AG20443 (cell line): Measurements from ENCODE around the gene PEX3.
A peak's percentile ranks its signal among the peaks of the same experiment; 100 is the strongest.
"Not testable (repeated sequence)": the region's sequence is repeated elsewhere in the genome, so short reads cannot be mapped to it uniquely, and the experiment has no call there.

Experiments
- DNase-seq: peaks from one replicate; pipeline ENCODE4 v3.0.0; 2012; ENCODE audit warnings: low spot score, mixed read lengths

PEX3 gene

DNA sequence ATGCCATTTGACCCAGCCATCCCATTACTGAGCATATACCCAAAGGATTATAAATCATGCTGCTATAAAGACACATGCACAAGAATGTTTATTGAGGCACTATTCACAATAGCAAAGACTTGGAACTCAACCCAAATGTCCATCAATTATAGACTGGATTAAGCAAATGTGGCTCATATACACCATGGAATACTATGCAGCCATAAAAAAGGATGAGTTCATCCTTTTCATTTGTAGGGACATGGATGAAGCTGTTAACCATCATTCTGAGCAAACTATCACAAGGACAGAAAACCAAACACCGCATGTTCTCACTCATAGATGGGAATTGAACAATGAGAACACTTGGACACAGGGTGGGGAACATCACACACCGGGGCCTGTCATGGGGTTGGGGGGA lies 2.7 kb upstream of the PEX3 start:
- DNase-seq: not testable (repeated sequence)

DNA sequence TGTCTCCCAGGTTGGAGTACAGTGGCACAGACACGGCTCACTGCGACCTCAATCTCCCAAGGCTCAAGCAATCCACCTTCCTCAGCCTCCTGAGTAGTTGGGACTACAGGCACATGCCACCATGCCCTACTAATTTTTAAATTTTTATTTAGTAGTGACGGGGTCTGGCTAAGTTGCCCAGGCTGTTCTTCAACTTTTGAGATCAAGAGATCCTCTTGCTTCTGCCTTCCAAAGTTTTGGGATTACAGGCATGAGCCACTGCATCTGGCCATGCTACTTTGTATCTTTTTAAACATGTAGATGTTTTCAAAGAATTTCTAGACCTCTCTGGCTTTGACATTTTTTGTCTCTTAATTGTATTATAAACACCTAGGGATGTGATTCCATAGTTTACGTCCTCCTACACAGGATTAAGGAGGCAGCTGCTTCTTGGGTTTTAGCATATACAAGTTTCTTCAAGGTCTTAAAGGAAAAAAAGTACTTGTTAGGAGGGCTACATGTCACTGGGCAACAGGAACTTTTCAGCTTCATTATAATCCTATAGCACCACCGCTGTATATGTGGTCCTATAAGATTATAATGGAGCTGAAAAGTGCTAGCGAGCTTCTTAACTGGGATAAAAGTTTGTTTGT lies 1.4 kb upstream of the PEX3 start:
- DNase-seq: no peak

DNA sequence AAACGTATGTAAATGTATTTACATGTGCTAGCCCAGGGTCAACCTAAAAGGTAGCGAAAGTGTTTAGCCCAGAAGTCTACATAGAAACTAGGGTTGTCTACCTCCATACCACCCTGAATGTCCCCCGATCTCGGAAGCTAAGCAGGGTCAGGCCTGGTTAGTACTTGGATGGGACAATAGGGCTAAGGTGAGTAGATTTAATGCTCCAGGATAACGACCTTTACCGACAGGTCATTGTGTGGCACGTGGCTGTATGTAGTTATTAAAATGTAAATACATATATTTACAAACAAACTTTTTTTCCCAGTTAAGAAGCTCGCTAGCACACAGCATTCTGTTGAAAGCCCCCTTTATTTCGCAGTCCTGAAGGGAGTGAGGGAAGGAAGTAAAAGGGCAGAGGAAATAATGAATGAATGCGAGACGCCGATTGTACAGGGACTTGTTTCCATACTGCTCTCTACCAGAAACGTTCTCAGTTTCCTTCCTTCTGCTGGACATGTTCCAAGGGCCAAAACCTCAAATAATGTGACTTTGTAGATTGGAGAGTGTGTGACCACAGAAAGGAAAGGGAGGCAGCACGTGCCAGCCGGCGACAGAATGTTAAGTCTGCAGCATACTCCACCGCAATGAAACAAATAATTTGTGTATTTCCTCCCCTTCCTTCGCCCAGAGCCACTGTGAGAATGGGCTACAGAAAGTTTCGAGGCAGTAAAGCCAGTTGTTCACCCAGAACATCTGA lies 722 bp upstream of the PEX3 start:
- peak; percentile 14 for DNase-seq

DNA sequence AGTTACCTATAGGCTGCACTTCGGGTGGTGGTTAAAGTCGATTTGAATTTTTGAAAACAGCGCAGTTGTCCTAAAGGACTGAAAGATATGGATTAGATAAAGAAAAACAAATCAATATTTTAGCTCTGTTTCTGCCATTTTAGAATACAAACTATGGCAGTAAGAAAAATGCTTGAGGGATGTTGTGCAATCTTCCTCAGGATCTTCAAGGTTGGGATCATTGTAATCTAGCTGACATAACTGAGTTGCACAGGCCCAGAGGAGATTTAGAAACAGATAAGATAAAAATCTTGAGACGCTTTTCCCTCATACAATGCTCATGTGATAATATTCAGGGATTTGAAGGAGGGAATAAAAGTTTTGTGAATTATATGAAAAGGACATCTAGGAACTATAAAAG lies 926 bp downstream of the PEX3 start:
- no peak for DNase-seq

DNA sequence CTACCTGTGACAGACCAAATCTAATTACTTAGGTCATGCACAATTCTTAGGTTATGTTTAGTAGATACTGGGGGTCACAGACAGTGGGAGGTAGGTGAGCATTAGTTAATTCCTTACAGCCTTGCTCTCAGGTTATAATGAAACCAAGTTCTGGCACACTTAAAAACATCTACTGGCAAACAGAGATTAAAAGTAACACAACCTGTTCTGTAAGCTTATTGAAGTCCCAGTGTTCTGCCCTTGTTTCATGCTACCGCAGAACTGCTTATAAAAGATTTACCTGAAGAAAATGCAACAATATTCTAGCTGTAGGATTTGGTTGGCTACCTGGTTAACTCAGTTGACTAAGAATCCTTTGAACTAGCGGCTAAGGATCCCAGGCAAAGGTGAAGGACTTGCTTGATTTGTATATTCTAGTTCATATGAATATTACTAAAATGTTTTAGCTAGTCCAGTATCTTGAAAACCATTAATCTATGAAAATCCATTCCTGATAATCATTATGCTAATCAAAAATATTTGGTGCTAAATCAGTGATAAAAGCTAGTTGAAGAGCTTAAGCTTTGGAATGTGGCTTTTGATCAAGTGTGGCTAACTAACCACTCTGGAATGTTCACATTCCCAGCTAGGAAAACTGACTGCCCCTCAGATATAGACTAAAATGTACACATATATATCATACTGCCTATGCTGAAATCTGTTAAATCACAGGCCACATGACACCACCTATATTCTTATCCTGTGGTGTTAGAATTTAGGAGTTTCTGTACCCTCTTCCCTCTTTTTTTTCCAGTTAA lies 7.2 kb downstream of the PEX3 start:
- peak; percentile 10 for DNase-seq

DNA sequence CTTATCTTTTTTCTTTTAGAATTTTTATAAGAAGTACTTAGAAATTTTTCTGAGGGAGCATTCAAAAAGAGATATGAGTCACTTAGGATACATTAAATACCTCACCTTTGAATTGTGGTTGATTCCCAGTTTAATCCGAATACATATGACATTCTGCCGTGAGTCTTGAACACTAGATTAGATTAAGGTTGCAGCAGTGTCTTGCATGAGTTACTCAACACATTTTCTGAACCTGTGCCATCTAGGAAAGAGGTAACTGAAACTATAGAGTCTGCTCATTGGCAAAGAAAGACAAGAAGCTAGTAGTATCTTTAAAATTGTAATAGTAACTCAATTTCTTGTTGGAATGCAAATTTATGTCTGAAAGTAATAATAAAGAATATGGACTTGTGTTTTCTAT lies 14.9 kb downstream of the PEX3 start:
- no peak for DNase-seq

DNA sequence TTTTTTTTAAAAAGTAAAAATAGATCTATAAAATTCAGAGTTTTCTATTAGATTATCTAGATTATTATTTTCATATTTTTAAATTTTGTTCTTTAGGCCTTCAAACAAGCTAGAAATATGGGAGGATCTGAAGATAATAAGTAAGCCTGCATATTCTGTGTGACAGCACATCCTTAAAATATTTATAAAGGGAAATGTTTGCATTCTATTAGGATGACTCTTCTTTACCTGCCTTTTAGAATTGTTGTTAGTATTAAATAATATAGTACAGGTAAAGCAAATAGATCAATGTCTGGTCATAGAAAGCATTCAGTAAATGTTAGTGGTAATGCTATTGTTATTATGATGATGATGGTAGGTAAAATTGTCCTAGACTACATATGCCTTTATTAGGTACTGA lies 17.4 kb downstream of the PEX3 start:
- no peak for DNase-seq

DNA sequence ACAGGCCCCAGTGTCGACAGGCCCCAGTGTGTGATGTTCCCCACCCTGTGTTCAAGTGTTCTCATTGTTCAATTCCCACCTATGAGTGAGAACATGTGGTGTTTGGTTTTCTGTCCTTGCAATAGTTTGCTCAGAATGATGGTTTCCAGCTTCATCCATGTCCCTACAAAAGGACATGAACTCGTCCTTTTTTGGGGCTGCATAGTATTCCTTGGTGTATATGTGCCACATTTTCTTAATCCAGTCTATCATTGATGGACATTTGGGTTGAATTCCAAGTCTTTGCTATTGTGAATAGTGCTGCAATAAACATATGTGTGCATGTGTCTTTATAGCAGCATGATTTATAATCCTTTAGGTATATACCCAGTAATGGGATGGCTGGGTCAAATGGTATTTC lies 18.2 kb downstream of the PEX3 start:
- not testable (repeated sequence) for DNase-seq

DNA sequence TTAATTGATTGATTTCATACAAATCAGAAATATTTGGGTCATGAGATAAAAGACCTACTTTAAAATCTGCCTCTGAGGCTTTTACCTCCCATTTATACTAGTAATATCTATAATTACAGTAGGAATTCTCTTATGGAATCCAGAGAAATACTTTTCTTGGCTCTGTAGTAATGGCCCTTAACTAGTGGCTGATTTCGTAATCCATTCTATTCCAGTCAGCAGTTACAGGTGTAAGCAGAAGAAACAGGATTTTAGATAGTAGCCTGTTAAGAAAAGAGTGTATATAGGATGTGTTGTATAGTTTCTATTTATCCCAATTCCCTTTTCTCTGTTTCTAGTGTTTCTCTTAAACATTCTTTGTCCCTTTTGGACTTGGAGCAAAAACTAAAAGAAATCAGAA lies 21.2 kb downstream of the PEX3 start:
- no peak for DNase-seq

DNA sequence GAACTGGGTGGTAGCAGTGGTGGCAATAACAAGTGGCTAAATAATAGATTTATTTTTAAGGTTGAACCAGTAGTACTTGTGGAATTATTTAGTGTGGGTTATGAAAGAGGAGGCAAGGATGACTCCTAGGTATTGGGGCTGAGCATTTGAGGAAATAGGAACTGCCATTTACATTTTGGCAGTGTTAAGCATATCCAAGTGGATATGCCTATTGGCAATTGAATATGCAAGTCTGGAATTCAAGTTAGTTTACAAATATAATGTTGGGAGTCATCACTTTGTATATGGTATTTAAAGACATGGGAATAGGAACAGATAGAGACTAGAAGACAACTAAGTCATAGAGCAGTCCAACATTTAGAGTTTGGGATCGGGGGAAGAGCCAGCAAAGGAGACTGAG lies 25.9 kb downstream of the PEX3 start:
- no peak for DNase-seq

DNA sequence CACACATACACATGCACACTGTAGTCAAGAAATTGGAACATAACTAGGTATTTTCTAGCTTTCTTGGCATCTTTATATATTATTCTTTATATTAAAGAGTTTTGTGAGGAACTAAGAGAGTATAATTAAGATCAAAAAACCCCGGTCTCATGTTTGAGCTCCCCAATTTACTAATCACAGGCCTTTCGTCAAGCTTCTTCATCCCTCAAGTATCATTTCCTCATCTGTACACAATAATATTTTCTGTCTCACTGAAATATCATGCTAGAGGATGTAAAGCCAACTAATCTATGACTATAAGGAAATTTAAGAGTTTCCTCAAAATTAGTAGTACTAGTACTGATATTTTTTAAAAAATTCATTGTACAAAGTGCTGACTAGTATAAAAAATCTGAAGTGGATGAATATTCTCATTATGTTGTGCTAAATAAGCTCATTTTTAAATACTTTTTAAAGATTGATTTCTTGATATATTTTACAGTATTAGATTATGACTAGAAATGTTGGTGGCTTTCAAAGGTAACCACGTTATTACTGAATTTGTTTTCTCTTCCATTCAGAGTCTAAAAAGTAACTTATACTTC lies 28.0 kb downstream of the PEX3 start:
- no peak for DNase-seq

DNA sequence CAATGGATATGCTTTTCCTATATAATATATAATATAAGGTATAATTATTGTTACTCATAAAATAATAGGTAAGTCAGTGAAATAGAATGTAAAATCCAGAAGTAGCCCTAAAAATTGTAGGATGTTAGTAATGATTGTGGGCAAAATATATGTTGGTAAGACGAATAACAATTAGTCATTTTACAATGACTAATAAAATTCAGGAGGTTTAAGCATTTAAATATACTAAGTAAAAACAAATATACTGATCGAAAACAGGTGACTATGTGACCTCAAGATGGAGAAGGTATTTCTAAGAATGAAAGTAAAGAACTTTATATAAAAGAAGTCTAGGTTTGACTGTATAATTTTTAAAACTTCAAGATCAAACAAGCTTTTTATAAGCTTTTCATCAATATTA lies 32.0 kb downstream of the PEX3 start:
- DNase-seq: no peak

DNA sequence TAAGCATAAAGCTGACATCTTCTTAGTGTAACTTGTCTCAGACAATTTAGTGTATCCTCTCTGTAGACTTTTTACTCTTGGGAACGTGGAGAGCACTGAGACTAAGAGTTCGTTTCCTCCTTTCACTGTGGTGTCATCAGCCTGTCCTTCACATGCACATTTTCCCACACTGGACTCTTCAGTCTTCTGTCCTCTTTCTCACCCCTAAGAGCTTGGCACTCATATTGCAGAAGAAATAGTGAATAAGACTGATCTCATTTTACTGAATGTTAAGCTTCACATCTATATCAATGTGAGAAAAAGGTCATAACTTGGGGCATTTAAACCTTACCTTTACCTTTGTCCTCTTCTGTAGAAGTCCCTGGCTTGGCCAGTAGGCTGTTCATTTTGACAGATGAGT lies 35.4 kb downstream of the PEX3 start:
- DNase-seq: no peak

DNA sequence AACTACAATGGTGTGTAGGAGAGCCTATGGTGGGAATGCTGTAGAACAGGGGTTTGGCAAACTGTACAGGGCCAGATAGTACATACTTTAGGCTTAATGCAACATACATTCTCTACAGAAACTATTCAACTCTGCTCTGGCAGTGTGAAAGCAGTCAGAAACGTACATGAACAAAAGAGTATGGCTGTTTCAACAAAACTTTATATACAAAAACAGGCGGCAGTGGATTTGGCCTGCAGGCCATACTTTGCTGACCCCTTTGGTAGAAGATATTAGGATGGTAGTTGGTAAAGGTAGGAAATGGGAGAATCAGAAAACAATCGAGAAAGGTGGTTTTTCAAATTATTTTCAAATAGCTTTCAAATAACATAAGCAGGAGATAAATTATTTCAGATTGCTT lies 36.1 kb downstream of the PEX3 start:
- no peak for DNase-seq

DNA sequence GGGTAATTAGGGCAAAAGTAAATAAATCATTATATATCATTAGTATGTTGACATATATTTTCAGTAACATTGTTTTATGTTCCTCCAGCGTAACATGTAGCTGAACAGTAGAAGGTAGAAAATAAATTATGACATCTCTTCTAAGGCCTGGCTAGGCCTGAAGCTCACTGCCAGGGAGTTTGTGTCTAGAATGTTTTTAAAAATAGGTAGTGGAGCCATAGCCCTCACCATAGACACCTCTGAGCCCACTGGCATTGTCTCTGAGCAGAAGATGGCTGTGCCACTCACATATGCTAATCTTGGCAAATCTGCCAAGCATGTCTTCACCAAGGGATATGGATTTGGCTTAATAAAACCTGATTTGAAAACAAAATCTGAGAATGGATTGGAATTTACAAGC lies 39.6 kb downstream of the PEX3 start:
- DNase-seq: no peak

DNA sequence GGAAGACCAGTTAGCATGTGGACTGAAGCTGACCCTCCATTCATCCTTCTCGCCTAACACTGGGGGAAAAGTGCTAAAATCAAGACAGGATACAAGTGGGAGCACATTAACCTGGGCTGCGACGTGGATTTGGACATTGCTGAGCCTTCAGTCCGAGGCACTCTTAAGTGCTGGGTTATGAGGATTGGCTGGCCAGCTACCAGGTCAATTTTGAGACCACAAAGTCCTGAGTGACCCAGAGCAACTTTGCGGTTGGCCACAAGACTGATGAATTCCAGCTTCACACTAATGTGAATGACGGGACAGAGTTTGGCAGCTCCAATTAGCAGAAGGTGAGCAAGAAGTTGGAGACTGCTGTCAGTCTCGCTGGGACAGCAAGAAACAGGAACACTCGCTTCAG lies 40.2 kb downstream of the PEX3 start:
- no peak for DNase-seq

DNA sequence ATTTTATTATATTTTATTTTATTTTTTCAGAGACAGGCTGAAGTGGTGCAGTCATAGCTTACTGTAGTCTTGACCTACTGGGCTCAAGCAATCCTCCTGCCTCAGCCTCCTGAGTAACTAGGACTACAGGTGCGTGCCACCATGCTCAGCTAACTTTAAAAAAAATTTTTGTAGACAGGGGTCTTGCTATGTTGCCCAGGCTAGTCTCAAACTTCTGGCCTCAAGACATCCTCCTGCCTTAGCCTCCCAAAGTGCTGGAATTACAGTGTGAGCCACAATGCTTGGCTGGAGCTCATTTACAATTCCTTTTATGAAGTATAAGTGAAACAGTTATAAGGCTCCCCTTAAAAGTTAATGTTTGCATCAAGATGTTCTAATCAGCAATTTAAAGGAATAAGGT lies 46.4 kb downstream of the PEX3 start:
- no peak for DNase-seq

DNA sequence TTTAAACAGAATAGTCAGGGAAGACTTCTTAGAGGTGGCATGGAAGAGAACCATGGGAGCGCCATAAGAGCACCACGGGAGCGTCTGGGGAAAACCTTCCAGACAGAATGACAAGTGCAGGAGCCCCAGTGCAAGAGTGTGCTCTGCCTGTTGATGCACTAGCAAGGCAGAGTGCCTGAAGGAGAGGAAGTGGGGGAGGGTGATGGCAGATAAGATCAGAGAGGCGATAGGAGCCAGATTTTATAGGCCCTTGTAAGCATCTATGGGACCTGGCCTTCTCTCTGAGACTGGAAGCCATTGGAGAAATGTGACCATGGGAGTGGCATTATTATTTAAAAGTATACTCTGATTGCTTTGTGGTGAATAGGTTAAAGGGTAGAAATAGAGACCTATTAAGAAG lies 47.8 kb downstream of the PEX3 start:
- no peak for DNase-seq

DNA sequence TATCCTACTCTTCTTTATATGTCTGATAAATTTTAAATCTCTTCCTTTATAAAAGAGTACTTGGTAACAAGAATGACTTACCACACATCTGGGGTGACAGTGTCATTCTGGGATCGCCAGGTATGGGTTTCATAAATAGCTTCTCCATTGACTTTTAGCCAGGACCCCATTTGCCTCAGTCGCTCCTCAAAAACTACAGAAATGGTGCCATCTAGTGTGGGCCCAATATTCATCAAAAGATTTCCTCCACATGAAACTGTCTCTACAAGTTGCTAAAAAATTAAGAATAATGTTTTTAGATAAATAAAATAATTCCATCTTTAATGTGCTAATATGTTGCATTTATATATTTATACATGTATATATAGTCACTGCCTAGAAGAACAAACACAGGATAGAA lies 51.2 kb downstream of the PEX3 start:
- no peak for DNase-seq

DNA sequence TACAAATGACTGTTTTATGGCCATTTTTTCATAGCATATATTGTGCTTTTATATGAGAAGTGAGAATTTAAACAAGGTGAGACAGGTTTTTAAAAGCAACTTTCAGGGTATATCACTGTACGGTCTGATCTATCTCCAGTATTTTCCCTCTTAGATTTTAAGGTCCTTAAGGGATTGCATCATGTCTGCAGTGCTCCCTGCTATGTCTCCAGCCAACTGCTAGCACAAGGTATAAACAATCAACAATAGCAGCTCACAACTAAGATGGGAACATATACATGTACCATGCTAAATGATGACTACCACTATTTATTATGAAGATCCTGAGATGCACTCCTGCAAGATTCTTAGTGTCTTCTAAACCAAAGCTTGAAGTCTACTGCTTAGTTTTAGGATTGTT lies 53.8 kb downstream of the PEX3 start:
- no peak for DNase-seq

DNA sequence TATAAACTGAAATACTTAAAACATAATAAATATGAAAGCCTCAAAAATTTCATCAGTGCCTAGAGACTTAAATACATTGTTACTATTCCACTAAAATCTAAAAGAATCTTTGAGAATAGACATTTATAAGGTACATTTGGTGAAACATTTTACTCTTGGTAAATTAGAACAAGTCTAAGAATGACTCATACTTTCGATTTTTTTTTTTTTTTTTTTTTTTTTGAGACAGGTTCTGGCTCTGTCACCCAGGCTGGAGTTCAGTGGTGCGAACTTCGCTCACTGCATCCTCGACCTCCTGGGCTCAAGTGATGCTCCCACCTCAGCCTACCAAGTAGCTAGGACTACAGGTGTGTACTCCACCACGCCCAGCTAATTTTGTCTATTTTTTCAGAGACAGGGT lies 54.5 kb downstream of the PEX3 start:
- DNase-seq: no peak

DNA sequence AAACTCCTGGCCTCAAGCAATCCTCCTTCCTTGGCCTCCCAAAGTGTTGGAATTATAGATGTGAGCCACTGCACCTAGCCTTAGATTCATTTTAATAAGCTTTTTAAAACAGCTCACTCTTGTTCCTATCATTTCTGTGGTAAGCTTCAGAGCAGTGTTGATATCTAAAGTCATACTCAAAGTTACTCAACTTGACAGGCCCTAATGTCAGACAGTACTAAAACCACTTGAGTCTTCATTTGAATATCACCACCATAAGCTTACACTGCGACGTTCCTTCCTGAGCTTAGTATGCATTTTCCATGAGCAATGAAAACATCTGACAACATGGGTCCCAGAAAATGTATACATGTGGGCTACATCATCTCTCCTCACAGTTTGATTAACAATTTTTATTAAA lies 54.9 kb downstream of the PEX3 start:
- DNase-seq: no peak

DNA sequence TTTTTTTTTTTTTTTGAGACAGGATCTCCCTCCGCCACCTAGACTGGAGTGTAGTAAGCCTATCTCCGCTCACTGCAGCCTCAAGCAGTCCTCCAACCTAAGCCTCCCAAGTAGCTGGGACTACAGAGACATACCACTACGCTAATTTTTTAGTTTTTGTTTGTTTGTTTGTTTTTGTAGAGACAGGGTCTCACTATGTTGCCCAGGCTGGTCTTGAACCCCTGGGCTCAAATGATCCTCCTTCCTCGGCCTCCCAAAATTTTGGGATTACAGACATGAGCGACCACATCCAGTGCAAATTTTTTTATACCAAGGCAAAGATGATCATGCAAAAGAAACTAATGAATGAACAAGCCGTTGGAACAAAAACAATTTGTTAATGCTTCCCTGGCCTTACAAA lies 55.6 kb downstream of the PEX3 start:
- no peak for DNase-seq
